Measurements from ENCODE around the gene HBS1L. TPM values are rescaled to one million over a fixed set of nuclear protein-coding genes. Genes with fewer than 3 reads are reported as not detected.

The HBS1L gene
- total RNA-seq, 1 donor from 2014 or later: 114 TPM

- peaks cover 2% of the 10 kb centered on the region for H3K36me3 ChIP-seq (ENCODE audit: control insufficient read depth, insufficient read depth, low read length)
- FAIRE-seq: no peak
- TF ChIP-seq, protein P1, sequence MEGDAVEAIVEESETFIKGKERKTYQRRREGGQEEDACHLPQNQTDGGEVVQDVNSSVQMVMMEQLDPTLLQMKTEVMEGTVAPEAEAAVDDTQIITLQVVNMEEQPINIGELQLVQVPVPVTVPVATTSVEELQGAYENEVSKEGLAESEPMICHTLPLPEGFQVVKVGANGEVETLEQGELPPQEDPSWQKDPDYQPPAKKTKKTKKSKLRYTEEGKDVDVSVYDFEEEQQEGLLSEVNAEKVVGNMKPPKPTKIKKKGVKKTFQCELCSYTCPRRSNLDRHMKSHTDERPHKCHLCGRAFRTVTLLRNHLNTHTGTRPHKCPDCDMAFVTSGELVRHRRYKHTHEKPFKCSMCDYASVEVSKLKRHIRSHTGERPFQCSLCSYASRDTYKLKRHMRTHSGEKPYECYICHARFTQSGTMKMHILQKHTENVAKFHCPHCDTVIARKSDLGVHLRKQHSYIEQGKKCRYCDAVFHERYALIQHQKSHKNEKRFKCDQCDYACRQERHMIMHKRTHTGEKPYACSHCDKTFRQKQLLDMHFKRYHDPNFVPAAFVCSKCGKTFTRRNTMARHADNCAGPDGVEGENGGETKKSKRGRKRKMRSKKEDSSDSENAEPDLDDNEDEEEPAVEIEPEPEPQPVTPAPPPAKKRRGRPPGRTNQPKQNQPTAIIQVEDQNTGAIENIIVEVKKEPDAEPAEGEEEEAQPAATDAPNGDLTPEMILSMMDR (IDR thresholded peaks at IDR 0.05; ENCODE audit: insufficient read depth, low read length, severe bottlenecking): no peak
- DNase-seq (ENCODE audit: low read depth): no peak
- H3K27me3 ChIP-seq (ENCODE audit: control insufficient read depth, insufficient read depth, low read length): no peaks in the 10 kb centered on the region
- H3K4me3 ChIP-seq (ENCODE audit: low read depth, low read length): no peak overlapping the region
These were observed 55.5 kb downstream of the HBS1L start for GRCh38 chr6:134999107-134999506.

- Histone ChIP-seq H3K27me3 (ENCODE audit: control insufficient read depth, insufficient read depth, low read length) (no peaks in the 10 kb centered on the region), H3K4me3 (ENCODE audit: low read depth, low read length) (no peak overlapping the region), H3K36me3 (ENCODE audit: control insufficient read depth, insufficient read depth, low read length) (peaks cover 2% of the 10 kb centered on the region)
- no peak for FAIRE-seq
- TF ChIP-seq, protein P1 (IDR thresholded peaks at IDR 0.05; ENCODE audit: insufficient read depth, low read length, severe bottlenecking): no peak
- DNase-seq (ENCODE audit: low read depth): no peak
These were observed 57.3 kb downstream of the HBS1L start for GRCh38 chr6:134997133-134997995.

GRCh38 chr6:134995536-134995935 is 59.1 kb downstream of the HBS1L start:
- TF ChIP-seq, protein P1 (IDR thresholded peaks at IDR 0.05; ENCODE audit: insufficient read depth, low read length, severe bottlenecking): no peak
- H3K4me3 ChIP-seq (ENCODE audit: low read depth, low read length): no peak overlapping the region
- no peaks in the 10 kb centered on the region for H3K27me3 ChIP-seq (ENCODE audit: control insufficient read depth, insufficient read depth, low read length)
- DNase-seq (ENCODE audit: low read depth) (peak; percentile 12), FAIRE-seq (no peak)
- peaks cover 2% of the 10 kb centered on the region for H3K36me3 ChIP-seq (ENCODE audit: control insufficient read depth, insufficient read depth, low read length)

DNA sequence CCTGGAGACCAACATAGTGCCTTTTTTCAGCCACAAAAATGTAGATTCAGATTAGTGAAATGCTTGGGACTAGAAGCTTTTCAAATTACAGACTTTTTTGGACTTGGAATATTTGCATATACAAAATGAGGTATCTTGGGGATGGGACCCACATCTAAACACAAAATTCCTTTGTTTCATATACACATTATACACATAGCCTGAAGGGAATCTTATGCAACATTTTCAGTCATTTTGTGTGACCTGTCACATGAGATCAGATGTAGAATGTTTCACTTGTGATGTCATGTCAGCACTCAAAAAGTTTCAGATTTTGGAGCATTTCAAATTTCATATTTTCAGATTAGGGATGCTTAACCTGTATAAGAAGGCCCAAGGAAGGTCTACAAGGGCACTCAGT is 60.2 kb downstream of the HBS1L start:
- Histone ChIP-seq H3K4me3 (ENCODE audit: low read depth, low read length) (no peak overlapping the region), H3K27me3 (ENCODE audit: control insufficient read depth, insufficient read depth, low read length) (no peaks in the 10 kb centered on the region), H3K36me3 (ENCODE audit: control insufficient read depth, insufficient read depth, low read length) (peaks cover 3% of the 10 kb centered on the region)
- no peak for FAIRE-seq
- TF ChIP-seq, protein P1 (IDR thresholded peaks at IDR 0.05; ENCODE audit: insufficient read depth, low read length, severe bottlenecking): no peak
- DNase-seq (ENCODE audit: low read depth): no peak

GRCh38 chr6:134992155-134992554 is 62.5 kb downstream of the HBS1L start:
- FAIRE-seq: no peak
- DNase-seq (ENCODE audit: low read depth): no peak
- peaks cover 1% of the 10 kb centered on the region for H3K36me3 ChIP-seq (ENCODE audit: control insufficient read depth, insufficient read depth, low read length)
- TF ChIP-seq, protein P1 (IDR thresholded peaks at IDR 0.05; ENCODE audit: insufficient read depth, low read length, severe bottlenecking): no peak
- H3K4me3 ChIP-seq (ENCODE audit: low read depth, low read length): no peak overlapping the region
- no peaks in the 10 kb centered on the region for H3K27me3 ChIP-seq (ENCODE audit: control insufficient read depth, insufficient read depth, low read length)

Data from bronchial epithelial cell (primary cell).